Activated CD4-positive, alpha-beta T cell treated with anti-CD3 and anti-CD28 coated beads, Interleukin-2, amount 50 U/mL, for 16 hours (primary cell): ENCODE measurements around the gene PRMT1.
A peak's percentile ranks its signal among the peaks of the same experiment; 100 is the strongest.
"Not testable (repeated sequence)": the region's sequence is repeated elsewhere in the genome, so short reads cannot be mapped to it uniquely, and the experiment has no call there.

Experiments used
- DNase-seq: peaks from one replicate; pipeline ENCODE4 v3.0.0-alpha.2; 2020

The PRMT1 gene

GRCh38 chr19:49689133-49690078, 12.3 kb downstream of the PRMT1 start, which contains the start of gene ADM5:
Gene ADM5, plus strand, starts transcription at chr19:49689594. Its CDS starts 244 bp downstream, at chr19:49689838.
- no peak for DNase-seq

- no peak for DNase-seq
Measured at GRCh38 chr19:49690079-49690655, 13.1 kb downstream of the PRMT1 start.

- peak; percentile 56 for DNase-seq
Measured at GRCh38 chr19:49690656-49691242, 13.7 kb downstream of the PRMT1 start, which contains the start of gene CPT1C. Gene CPT1C, plus strand, starts transcription at chr19:49691116. Its CDS starts 1,137 bp downstream, at chr19:49692253.

- peak; percentile 27 for DNase-seq
Measured at GRCh38 chr19:49691243-49692146, 14.4 kb downstream of the PRMT1 start.

GRCh38 chr19:49692147-49692506, 15.1 kb downstream of the PRMT1 start:
- no peak for DNase-seq

GRCh38 chr19:49696115-49696514, 19.0 kb downstream of the PRMT1 start:
- no peak for DNase-seq

GRCh38 chr19:49696865-49697264, 19.8 kb downstream of the PRMT1 start:
- DNase-seq, result no peak

GRCh38 chr19:49699364-49699763, 22.3 kb downstream of the PRMT1 start:
- no peak for DNase-seq

GRCh38 chr19:49700563-49700962, 23.5 kb downstream of the PRMT1 start:
- no peak for DNase-seq

GRCh38 chr19:49701271-49701786, 24.3 kb downstream of the PRMT1 start:
- no peak for DNase-seq

- no peak for DNase-seq
Measured at GRCh38 chr19:49704888-49705642, 28.0 kb downstream of the PRMT1 start.

GRCh38 chr19:49705919-49706318, 28.8 kb downstream of the PRMT1 start:
- no peak for DNase-seq

- DNase-seq, result no peak
Measured at GRCh38 chr19:49710372-49710951, 33.4 kb downstream of the PRMT1 start.

GRCh38 chr19:49712397-49712859, 35.4 kb downstream of the PRMT1 start:
- no peak for DNase-seq

- no peak for DNase-seq
Measured at GRCh38 chr19:49713236-49713845, 36.3 kb downstream of the PRMT1 start.

GRCh38 chr19:49716154-49716553, 39.1 kb downstream of the PRMT1 start:
- DNase-seq, result peak; percentile 12

- no peak for DNase-seq
Measured at GRCh38 chr19:49718511-49718910, 41.4 kb downstream of the PRMT1 start.

- no peak for DNase-seq
Measured at GRCh38 chr19:49718991-49719390, 41.9 kb downstream of the PRMT1 start.

GRCh38 chr19:49719420-49719819, 42.3 kb downstream of the PRMT1 start:
- not testable (repeated sequence) for DNase-seq

- no peak for DNase-seq
Measured at GRCh38 chr19:49727217-49728030, 50.4 kb downstream of the PRMT1 start.
